Breast epithelium (tissue), 3 donors: ENCODE measurements around the gene CHRNA9.

ENCODE experiments used
- CTCF ChIP-seq, 3 donors: fragments of 450-650 bp; IDR thresholded peaks; one replicate each; pipeline ENCODE4 v1.5.1; 2016 to 2017; ENCODE audit warnings: antibody characterized with exemption in 3 of 3, mild to moderate bottlenecking in 3 of 3, moderate library complexity in 3 of 3
- POLR2A ChIP-seq: fragments of 450-650 bp; IDR thresholded peaks from one replicate; pipeline ENCODE4 v1.6.1; 2016; ENCODE audit warnings: antibody characterized with exemption, mild to moderate bottlenecking, moderate library complexity
- POLR2AphosphoS5 ChIP-seq, 3 donors: sonication (generic); formaldehyde crosslinking; IDR thresholded peaks; one replicate each; pipeline ENCODE4 v1.6.1; 2017; ENCODE audit warnings: antibody characterized with exemption in 3 of 3

DNA sequence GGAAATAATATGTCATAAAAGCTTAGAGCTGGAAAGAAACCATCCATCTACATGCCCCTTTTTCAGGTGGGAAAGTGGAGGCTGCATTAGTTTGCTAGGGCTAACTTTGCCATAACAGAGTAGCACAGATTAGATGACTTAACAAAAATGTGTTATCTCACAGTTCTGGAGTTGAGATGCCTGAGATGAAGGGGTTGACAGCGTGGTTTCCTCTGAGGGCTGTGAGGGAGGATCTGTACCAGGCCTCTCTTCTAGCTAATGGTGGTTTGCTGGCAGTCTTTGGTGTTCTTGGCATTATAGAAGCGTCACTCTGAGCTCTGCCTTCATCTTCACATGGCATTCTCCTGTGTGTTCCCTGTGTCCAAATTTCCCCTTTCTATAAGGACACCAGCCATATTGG lies 2.4 kb downstream of the CHRNA9 start:
- TF ChIP-seq POLR2AphosphoS5 (IDR thresholded peaks at IDR 0.05) (no peak), CTCF (IDR thresholded peaks at IDR 0.05) (no peak), POLR2A (no peak)
